ENCODE measurements around the gene HOTAIR. TPM values are rescaled to one million over a fixed set of nuclear protein-coding genes. Genes with fewer than 3 reads are reported as not detected.

HOTAIR gene
- total RNA-seq, 1 experiment from 2014 or later = not detected

DNA sequence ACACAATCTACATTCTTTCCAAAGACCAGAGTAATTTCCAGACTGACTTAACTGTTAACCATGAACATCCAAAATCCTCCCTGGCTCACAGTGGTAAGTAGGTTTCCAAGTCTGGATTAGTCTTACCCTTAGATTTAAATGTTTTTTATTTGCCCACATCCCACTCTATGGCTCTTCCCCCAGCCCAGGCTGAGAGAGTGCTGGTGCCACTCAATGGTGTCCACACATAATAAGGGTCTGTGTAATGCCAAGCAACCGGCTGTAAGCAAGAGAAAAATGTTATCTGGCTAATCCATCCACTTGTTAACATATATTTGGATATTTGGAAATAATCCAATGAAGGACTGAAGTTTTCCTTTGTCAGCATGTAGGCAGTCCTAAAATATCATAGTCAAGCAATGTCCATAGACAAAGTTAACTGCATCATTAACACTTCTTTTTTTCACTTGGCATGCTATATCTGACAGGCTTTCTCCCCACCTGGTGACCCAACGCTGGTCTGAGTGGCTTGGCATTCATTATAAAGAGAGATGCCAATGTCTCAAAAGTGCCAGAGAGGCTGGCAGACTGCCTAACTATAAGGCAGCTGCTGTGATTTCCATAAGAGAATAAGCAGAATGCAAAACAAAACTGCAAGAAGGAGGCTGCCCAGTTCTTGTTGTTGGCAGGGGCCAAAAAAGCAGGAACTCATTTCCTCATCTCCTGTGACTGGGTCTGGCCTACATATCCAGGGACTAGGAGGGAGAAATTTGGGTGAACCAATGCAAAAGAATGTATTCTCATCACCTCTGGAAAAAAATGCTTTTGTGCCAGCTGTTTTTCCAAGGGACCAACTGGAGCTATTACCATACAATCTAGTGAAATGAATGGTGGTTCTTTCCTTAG lies 50.0 kb downstream of the HOTAIR start (continued):
- TF ChIP-seq, protein P1, sequence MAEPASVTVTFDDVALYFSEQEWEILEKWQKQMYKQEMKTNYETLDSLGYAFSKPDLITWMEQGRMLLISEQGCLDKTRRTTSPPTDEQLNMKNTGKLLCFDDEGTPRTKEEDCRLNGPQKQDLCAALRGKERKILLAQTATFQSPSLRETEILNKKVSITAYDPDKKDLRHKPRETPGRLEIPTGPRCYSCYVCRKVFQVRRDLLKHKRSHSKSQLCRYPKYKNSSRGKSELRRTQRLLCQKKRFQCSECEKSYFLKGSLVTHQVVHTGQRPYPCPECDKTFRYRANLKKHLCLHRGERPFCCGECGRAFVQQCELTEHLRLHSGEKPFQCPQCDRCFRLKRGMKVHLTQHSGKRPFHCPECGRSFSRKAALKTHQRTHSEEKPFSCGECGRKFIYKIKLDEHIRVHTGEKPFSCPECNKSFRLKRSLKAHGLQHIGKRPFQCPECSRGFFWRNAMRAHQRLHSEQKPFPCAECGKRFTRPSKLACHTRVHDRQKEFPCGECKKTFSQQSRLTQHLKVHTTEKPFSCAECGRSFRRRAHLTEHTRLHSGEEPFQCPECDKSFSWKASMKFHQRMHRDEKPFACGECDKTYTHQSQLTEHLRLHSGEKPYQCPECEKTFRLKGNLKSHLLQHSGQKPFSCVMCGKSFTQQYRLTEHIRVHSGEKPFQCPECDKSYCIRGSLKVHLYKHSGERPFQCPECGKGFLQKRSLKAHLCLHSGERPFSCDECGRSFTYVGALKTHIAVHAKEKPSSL (CRISPR knock-in tag; conservative IDR thresholded peaks at IDR 0.05) = no peak

- Mint-ChIP-seq H3K9me3 (no peaks in the 10 kb centered on the region), H3K27me3 (ENCODE audit: low read depth) (peaks cover 85% of the 10 kb centered on the region), H3K36me3 (no peaks in the 10 kb centered on the region), H3K4me3 (no peak overlapping the region), H3K4me1 (no peaks in the 10 kb centered on the region), H3K27ac (no peak overlapping the region)
- CTCF ChIA-PET = no interaction called here
- no peak for DNase-seq (ENCODE audit: low spot score)
- no peak for ATAC-seq
- POLR2A ChIA-PET = no interaction called here
- no peak for TF ChIP-seq USF2 (CRISPR knock-in tag; IDR thresholded peaks at IDR 0.05)
- no peak for TF ChIP-seq CREB1 (CRISPR knock-in tag; IDR thresholded peaks at IDR 0.05)
- no peak for TF ChIP-seq SMAD4 (CRISPR knock-in tag; IDR thresholded peaks at IDR 0.05)
- no peak for TF ChIP-seq EMX1 (CRISPR knock-in tag; IDR thresholded peaks at IDR 0.05)
Observed at GRCh38 chr12:53916788-53917655, 57.7 kb downstream of the HOTAIR start.

Small RNA genes within 50 kb of the gene (microRNA-seq; reads per million reads assigned to microRNA genes)
- gene MIR196A2 (ENCODE audit: borderline number of aligned reads) = 1.4 reads per million

Other genes with a start within 250 kb of the HOTAIR start
- 21.2 to 28.2 TPM (median 27.0 TPM) in 3 replicates for gene CALCOCO1, start 247.5 kb downstream of the HOTAIR start, total RNA-seq (2021)
- 0.81 TPM in 1 of 3 replicates, not detected in the others for gene CISTR, start 223.0 kb downstream of the HOTAIR start, total RNA-seq (2021)
- 0.09 TPM in 1 of 3 replicates, not detected in the others for gene HOXC13, start 36.1 kb downstream of the HOTAIR start, total RNA-seq (2021)
- gene HOXC12, start 20.1 kb downstream of the HOTAIR start, total RNA-seq (2021) = not detected in 3 replicates
- not detected in 3 replicates for gene HOXC11, start 1.8 kb downstream of the HOTAIR start, total RNA-seq (2021)
- 0.09 TPM in 1 of 3 replicates, not detected in the others for gene HOXC10, start 10.2 kb upstream of the HOTAIR start, total RNA-seq (2021)
- not detected in 3 replicates for gene HOXC9, start 25.2 kb upstream of the HOTAIR start, total RNA-seq (2021)
- not detected in 3 replicates for gene HOXC8, start 34.0 kb upstream of the HOTAIR start, total RNA-seq (2021)
- gene HOXC6, start 53.5 kb upstream of the HOTAIR start, total RNA-seq (2021) = not detected in 3 replicates
- not detected in 3 replicates for gene HOXC5, start 58.1 kb upstream of the HOTAIR start, total RNA-seq (2021)
- 0.14 to 0.46 TPM (median 0.30 TPM) in 3 replicates for gene HOXC4, start 78.9 kb upstream of the HOTAIR start, total RNA-seq (2021)
- 19.2 to 27.5 TPM (median 26.3 TPM) in 3 replicates for gene SMUG1, start 214.0 kb upstream of the HOTAIR start, total RNA-seq (2021)

Data from WTC11 (cell line).